Trophoblast cell (in vitro differentiated cells and primary cell): Measurements from ENCODE around the gene CDH22.

Experiments
- DNase-seq, 2 donors: peaks; one replicate each; pipeline ENCODE4 v3.0.0-alpha.2; 2016
- H2AFZ ChIP-seq: 2 replicates; pipeline ENCODE4 v1.6.1; 2013; ENCODE audit warnings: low read length, moderate library complexity, mild to moderate bottlenecking; ENCODE audit not compliant: insufficient read depth, poor library complexity
- H2AK5ac ChIP-seq: 2 replicates; pipeline ENCODE4 v1.6.1; 2013; ENCODE audit warnings: mild to moderate bottlenecking, low read length
- H2BK120ac ChIP-seq: 2 replicates; pipeline ENCODE4 v1.6.1; 2013; ENCODE audit warnings: low read length, mild to moderate bottlenecking, moderate library complexity; ENCODE audit not compliant: insufficient read depth, poor library complexity
- H2BK12ac ChIP-seq: 2 replicates; pipeline ENCODE4 v1.6.1; 2013; ENCODE audit warnings: mild to moderate bottlenecking, low read length, moderate library complexity
- H2BK5ac ChIP-seq: 2 replicates; pipeline ENCODE4 v1.6.1; 2013; ENCODE audit warnings: low read length, low read depth, moderate library complexity, mild to moderate bottlenecking; ENCODE audit not compliant: poor library complexity
- H3K14ac ChIP-seq: 2 replicates; pipeline ENCODE4 v1.6.1; 2013; ENCODE audit warnings: mild to moderate bottlenecking, low read length
- H3K18ac ChIP-seq: 2 replicates; pipeline ENCODE4 v1.6.1; 2013; ENCODE audit warnings: mild to moderate bottlenecking, low read length
- H3K23ac ChIP-seq: 2 replicates; pipeline ENCODE4 v1.6.1; 2013; ENCODE audit warnings: low read length
- H3K27ac ChIP-seq: 2 replicates; pipeline ENCODE4 v1.5.1; 2013; ENCODE audit warnings: low read depth, mild to moderate bottlenecking, inconsistent platforms, low read length, moderate library complexity
- H3K27me3 ChIP-seq: 2 replicates; pipeline ENCODE4 v1.6.1; 2013; ENCODE audit warnings: inconsistent platforms, mild to moderate bottlenecking, low read length, moderate library complexity; ENCODE audit not compliant: insufficient read depth
- H3K36me3 ChIP-seq, 2 experiments: 1 replicate in 1 of 2; 2 replicates in 1 of 2; pipeline ENCODE4 v1.6.1; 2013; ENCODE audit warnings: low read length in 2 of 2, mild to moderate bottlenecking in 2 of 2, moderate library complexity in 1 of 2; ENCODE audit not compliant: insufficient read depth in 2 of 2, control insufficient read depth in 1 of 2
- H3K4ac ChIP-seq: 2 replicates; pipeline ENCODE4 v1.6.1; 2013; ENCODE audit warnings: low read depth, mild to moderate bottlenecking, low read length, moderate library complexity
- H3K4me1 ChIP-seq, 2 experiments: 1 replicate in 1 of 2; 2 replicates in 1 of 2; pipeline ENCODE4 v1.6.1; 2013; ENCODE audit warnings: low read length in 2 of 2, mild to moderate bottlenecking in 2 of 2, moderate library complexity in 1 of 2; ENCODE audit not compliant: insufficient read depth in 2 of 2, control insufficient read depth in 1 of 2
- H3K4me2 ChIP-seq: 2 replicates; pipeline ENCODE4 v1.6.1; 2013; ENCODE audit warnings: inconsistent platforms, mild to moderate bottlenecking, low read length, moderate library complexity
- H3K4me3 ChIP-seq: 2 replicates; pipeline ENCODE4 v1.5.1; 2013; ENCODE audit warnings: mild to moderate bottlenecking, low read depth, low read length, inconsistent platforms
- H3K79me1 ChIP-seq: one replicate; pipeline ENCODE4 v1.6.1; 2013; ENCODE audit warnings: low read length
- H3K79me2 ChIP-seq: 2 replicates; pipeline ENCODE4 v1.6.1; 2013; ENCODE audit warnings: low read length, mild to moderate bottlenecking; ENCODE audit not compliant: control insufficient read depth, insufficient read depth, poor library complexity
- H3K9ac ChIP-seq: 2 replicates; pipeline ENCODE4 v1.6.1; 2013; ENCODE audit warnings: mild to moderate bottlenecking, low read length
- H3K9me3 ChIP-seq: 2 replicates; pipeline ENCODE4 v1.6.1; 2013; ENCODE audit warnings: low read depth, mild to moderate bottlenecking, control low read depth, inconsistent platforms, low read length; ENCODE audit not compliant: insufficient read depth
- H4K12ac ChIP-seq: 2 replicates; pipeline ENCODE4 v1.6.1; 2013; ENCODE audit warnings: low read depth, mild to moderate bottlenecking, low read length, moderate library complexity
- H4K8ac ChIP-seq: 2 replicates; pipeline ENCODE4 v1.6.1; 2013; ENCODE audit warnings: low read depth, mild to moderate bottlenecking, low read length, moderate library complexity
- H4K91ac ChIP-seq: one replicate; pipeline ENCODE4 v1.6.1; 2013; ENCODE audit warnings: low read depth, mild to moderate bottlenecking, low read length, moderate library complexity
- WGBS: extraction: QIAGEN DNeasy Blood & Tissue Kit; methylation state at CpG from one replicate; pipeline ENCODE4 v1.1.7; 2013; ENCODE audit warnings: missing lambda C conversion rate; ENCODE audit not compliant: insufficient read length, insufficient coverage; ENCODE audit errors: extremely low coverage; 5-methylcytosine and 5-hydroxymethylcytosine counted together

CDH22 gene

DNA sequence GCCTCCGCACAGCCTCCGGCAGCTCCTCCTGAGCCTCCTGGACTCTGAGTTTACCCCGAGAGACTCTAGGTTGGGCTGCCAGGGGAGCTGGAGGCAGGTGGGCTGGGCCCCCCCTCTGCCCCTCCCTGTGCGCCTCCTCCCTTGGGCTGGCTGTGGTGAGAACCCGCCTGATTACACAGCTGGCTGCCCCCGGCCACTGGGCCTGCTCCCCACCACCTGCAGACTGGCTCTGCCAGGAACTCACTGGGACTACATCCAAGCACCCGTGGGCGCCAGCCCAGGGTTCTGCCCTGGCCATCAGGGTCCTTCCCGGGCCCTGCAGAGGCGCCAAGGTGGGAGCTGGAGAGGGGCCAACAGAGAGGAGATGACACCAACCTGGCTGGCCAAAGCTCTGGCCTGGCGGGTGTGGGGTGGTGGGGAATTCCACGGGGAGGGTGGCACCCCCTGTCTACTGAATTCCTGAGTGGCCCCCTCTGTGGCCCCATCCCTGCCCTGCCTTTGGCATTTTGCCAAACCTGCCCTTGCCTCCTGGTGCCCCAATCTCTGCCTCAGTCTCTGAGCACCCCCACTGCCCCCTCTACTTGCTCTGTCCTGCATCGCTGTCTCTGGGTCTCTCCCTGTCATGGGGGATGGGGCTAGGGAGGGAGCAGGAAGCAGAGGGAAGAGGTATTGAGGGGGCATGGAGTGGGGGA, 21.9 kb upstream of the CDH22 start:
- Histone ChIP-seq H2AFZ (no peak overlapping the region), H3K23ac (no peak overlapping the region), H2AK5ac (no peak overlapping the region), H4K91ac (no peak overlapping the region), H3K36me3 (no peaks in the 10 kb centered on the region), H4K8ac (no peak overlapping the region), H3K9ac (no peak overlapping the region), H3K79me2 (no peaks in the 10 kb centered on the region), H2BK120ac (no peak overlapping the region), H3K4me1 (no peaks in the 10 kb centered on the region), H3K79me1 (no peaks in the 10 kb centered on the region), H4K12ac (no peak overlapping the region), H2BK5ac (no peak overlapping the region), H3K27ac (no peak overlapping the region), H2BK12ac (no peak overlapping the region), H3K9me3 (no peaks in the 10 kb centered on the region), H3K4me2 (no peak overlapping the region), H3K4me3 (no peak overlapping the region), H3K18ac (no peak overlapping the region), H3K27me3 (no peaks in the 10 kb centered on the region), H3K4ac (no peak overlapping the region), H3K14ac (no peak overlapping the region)
- WGBS = no CpG with 5 or more reads among the region's 13 CpGs
- DNase-seq = no peak

- Histone ChIP-seq H3K27me3 (no peaks in the 10 kb centered on the region), H3K4me1 (no peaks in the 10 kb centered on the region), H3K4me2 (no peak overlapping the region), H2BK5ac (no peak overlapping the region), H3K79me1 (no peaks in the 10 kb centered on the region), H3K14ac (no peak overlapping the region), H3K79me2 (no peaks in the 10 kb centered on the region), H3K23ac (no peak overlapping the region), H4K12ac (no peak overlapping the region), H3K9ac (no peak overlapping the region), H3K4me3 (no peak overlapping the region), H3K4ac (no peak overlapping the region), H3K18ac (no peak overlapping the region), H2AFZ (no peak overlapping the region), H2BK120ac (no peak overlapping the region), H3K27ac (no peak overlapping the region), H3K36me3 (no peaks in the 10 kb centered on the region), H3K9me3 (no peaks in the 10 kb centered on the region), H4K91ac (no peak overlapping the region), H2AK5ac (no peak overlapping the region), H4K8ac (no peak overlapping the region), H2BK12ac (no peak overlapping the region)
- no peak for DNase-seq
- no CpG with 5 or more reads among the region's 16 CpGs for WGBS
Observed at GRCh38 chr20:46328200-46328882, 20.0 kb upstream of the CDH22 start.

DNA sequence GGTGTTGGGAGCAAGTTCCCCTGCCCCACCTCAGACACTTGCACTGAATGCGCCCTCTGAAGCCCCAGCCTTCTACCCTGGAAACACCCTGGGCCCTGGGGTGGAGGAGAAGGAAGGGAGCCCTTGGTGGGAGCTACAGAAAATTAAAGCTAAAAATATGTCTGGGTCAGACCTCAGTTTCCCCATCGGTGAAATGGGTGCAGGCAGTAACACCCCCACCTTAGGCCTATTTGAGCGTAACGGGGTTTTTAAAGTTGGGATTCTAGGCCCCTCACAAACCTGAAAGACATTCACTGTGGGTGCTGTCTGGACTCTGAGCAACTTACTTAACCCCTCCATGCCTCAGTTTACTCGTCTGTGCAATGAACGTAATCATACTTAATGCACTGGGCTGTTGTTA, 19.3 kb upstream of the CDH22 start:
- Histone ChIP-seq H3K4me3 (no peak overlapping the region), H3K9ac (no peak overlapping the region), H3K23ac (no peak overlapping the region), H3K36me3 (no peaks in the 10 kb centered on the region), H3K4me1 (no peaks in the 10 kb centered on the region), H4K91ac (no peak overlapping the region), H2BK5ac (no peak overlapping the region), H3K14ac (no peak overlapping the region), H3K27ac (no peak overlapping the region), H2BK120ac (no peak overlapping the region), H2AK5ac (no peak overlapping the region), H2BK12ac (no peak overlapping the region), H3K9me3 (no peaks in the 10 kb centered on the region), H4K12ac (no peak overlapping the region), H3K79me1 (no peaks in the 10 kb centered on the region), H3K4me2 (no peak overlapping the region), H3K18ac (no peak overlapping the region), H3K27me3 (no peaks in the 10 kb centered on the region), H3K4ac (no peak overlapping the region), H2AFZ (no peak overlapping the region), H4K8ac (no peak overlapping the region), H3K79me2 (no peaks in the 10 kb centered on the region)
- no peak for DNase-seq
- no CpG with 5 or more reads among the region's 6 CpGs for WGBS

DNA sequence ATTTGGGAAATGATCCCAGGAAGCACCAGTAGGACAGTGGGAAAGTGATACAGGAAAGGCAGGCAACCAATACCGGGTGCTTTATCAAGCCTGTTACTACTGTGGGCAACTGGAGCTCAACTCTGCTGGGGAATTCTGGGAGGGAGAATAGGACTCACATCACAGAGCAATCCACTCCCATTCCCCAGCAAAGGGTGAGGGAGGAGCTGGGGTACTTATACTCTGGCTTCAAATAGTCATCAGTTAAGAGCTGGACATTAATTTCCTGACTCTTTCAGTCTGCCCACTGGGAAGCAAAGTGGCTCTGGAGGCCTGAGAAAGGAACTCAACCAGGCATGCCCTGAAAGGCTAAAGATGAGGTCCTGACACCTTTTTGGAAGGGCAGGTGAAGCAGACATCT, 17.5 kb upstream of the CDH22 start:
- H4K8ac ChIP-seq = no peak overlapping the region
- no peaks in the 10 kb centered on the region for H3K9me3 ChIP-seq
- no peak overlapping the region for H4K12ac ChIP-seq
- H3K79me2 ChIP-seq = no peaks in the 10 kb centered on the region
- no peak overlapping the region for H3K27ac ChIP-seq
- no peak overlapping the region for H3K4me3 ChIP-seq
- H3K36me3 ChIP-seq = no peaks in the 10 kb centered on the region
- H4K91ac ChIP-seq = no peak overlapping the region
- H2AFZ ChIP-seq = no peak overlapping the region
- H3K14ac ChIP-seq = no peak overlapping the region
- H3K4me1 ChIP-seq = no peaks in the 10 kb centered on the region
- H2BK120ac ChIP-seq = no peak overlapping the region
- no peak overlapping the region for H2BK12ac ChIP-seq
- no peak overlapping the region for H3K18ac ChIP-seq
- H2AK5ac ChIP-seq = no peak overlapping the region
- H3K4ac ChIP-seq = no peak overlapping the region
- no peaks in the 10 kb centered on the region for H3K79me1 ChIP-seq
- no peaks in the 10 kb centered on the region for H3K27me3 ChIP-seq
- WGBS = no CpG with 5 or more reads among the region's 1 CpG
- no peak overlapping the region for H2BK5ac ChIP-seq
- H3K9ac ChIP-seq = no peak overlapping the region
- no peak overlapping the region for H3K4me2 ChIP-seq
- H3K23ac ChIP-seq = no peak overlapping the region
- DNase-seq = no peak
